GM18502 (cell line): ENCODE measurements around the gene RASAL3.

Experiments used
- ATAC-seq: cut with Tn5 transposase; IDR thresholded peaks from one replicate; pipeline ENCODE4 v1.9.1; 2021; ENCODE audit warnings: mild to moderate bottlenecking; ENCODE audit not compliant: unreplicated experiment, poor library complexity

The RASAL3 gene

DNA sequence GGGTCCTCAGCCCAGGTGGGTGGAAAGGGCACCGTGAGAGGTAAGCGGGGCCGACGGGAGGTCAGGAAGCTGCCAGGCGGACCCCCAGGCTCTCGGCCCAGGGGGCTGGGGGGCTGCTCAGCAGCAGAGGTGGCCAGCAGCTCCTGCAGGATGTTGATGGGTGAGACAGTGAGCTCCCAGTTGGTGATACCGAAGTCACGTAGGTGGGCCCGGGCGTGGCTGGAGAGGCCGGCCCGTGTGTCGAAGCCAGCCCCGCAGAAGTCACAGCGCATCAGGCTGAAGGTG, 27.6 kb downstream of the RASAL3 start:
- ATAC-seq = no peak

DNA sequence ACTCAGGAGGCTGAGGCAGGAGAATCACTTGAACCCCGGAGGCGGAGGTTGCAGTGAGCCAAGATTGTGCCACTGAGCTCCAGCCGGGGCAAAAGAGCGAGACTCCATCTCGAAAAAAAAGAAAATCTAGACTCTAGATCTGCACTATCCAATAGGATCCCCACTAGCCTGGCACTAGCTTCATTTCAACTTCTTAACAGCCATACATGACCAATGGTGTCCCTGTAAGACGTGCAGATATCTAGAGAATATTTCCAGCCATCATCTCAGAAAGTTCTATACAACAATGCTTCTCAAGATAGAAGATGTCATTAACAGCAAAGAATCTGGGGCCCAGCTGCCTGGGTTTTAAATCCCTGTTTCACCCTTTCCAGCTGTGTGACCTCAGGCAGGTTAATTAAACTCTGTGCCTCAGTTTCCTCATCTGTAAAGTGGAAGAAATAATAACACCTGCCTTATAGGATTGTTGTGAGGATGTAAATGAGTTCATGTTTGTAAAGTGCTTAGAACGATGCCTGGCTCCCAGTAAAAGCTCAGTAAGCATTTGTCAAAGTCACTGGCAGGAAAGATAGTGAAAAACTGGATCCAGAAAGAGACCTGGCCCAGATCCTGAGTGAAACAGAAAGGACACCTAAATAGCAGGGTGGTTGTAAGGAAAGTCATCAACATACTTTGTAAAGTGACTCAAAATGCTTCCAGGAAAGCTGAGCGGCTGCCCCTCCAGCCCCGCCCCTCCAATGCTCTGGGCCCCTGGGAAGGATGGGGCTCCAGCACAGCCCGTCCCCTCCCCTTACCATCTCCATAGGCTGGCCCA, 28.1 kb downstream of the RASAL3 start:
- no peak for ATAC-seq

DNA sequence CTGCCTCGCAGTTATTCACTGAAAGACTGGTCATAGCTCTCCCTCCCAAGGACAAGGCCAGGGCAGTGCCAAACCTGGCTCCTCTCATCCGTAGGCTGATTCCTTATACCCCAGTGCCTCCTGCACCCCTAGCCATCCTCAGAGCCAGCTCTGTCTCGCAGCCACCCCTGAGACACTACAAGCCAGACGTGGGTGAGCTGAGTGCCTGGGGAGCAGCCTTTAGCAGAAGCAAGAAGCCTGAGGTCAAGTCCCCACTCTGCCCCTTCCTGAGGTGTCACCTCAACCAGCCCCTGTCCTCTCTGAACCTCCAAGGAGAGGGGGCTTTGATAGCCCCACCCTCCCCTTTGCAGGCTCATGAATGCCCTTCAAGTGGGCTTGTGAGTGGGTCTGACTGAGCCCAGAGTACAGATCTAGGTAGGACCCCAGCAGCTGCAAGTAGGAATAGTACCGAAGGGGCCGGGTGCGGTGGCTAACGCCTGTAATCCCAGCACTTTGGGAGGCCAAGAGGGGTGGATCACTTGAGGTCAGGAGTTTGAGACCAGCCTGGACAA, 30.8 kb downstream of the RASAL3 start:
- ATAC-seq = no peak

DNA sequence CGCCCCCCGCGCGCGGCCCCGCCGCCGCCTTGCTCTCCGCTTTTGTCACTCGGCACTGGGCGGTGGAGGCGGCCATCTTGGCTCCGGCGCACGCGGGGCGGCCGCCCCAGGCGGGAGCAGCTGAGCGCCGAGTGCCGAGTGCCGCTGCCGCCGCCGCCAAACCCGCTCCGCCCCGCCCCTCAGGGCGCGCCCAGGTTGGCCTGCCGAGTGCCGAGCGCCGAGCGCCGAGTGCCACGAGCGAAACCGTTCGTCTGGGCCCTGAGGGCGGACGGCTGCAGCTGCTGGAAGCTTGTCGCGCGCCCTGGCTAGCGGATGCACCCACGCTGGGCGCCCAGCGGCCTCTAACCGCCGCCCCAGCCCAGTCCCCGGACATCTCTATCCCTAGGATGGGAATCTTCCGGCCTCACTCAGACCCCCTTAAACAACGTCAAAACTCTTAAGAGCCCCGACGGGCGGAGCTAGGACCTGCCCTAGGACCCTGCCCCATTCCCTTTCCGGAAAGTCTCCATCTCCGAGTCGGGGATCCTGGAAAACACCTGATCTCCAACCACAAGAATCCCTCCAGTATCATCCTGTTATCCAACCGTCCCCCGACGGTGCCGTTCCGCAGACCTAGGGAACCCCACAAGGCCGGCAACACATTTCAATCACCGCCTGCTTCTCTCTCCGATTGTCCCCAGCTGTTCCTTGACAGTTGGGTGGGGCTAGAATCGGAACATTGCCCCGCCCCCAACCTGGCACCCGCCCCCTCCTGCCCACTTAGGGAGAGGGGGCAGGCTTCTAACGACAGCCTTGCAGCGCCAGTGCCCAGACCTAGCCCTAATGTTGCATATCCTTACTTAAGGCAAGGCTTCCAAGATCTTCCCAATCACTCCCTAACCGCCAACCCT, 31.5 kb downstream of the RASAL3 start:
- ATAC-seq = peak; percentile 79

DNA sequence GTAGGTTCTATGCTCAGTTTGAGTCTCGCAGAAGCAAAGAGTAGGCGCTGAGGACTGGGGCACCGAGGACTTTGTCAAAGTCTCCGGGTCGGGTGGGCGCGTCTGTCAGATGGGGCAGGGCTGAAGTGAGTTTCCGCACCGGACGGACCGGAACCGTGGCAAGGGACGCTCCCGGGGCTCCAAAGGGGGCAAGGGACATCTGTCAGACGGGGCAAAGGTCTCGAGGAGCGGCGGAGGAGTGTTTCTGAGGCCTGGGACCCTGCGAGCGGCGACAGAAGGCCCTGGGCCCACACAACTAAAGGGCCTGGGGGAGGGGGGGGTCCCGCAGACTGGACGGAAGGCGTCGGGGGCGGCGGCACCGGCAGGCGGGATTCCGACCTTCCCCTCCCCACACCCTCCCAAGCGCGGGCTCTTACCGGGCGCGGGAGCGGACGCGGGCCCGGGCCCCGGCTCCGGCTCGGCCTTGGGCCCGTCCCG, 32.3 kb downstream of the RASAL3 start:
- no peak for ATAC-seq

DNA sequence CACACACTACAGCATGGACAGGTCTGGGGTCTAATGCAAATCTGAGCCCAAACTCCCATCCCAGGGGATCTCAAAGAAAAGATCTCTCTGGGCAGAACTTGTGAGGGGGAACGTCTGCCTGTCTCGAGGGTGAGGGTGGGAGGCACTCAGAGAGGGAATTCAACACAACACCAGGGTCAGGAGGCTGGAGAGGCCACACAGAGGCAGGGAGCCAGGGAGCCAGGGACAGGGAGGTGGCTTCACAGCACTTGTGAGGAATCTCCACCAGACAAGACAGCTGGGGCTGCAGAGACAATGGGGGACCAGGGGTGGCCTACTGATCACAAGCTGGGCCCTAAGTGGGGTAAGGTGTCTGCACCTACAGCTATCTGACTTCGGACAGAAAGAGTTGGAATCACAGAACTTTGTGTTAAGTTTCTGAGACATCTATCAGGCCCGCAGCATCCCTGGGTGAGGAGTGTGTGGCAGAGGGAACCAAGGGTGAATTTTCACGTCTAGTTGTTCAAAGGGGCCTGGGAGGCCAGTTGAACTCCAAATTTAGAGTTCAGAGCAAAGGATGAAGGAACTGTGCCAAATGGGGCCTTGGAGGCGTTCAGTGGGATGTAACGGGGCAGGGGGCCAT, 32.8 kb downstream of the RASAL3 start:
- ATAC-seq = no peak

DNA sequence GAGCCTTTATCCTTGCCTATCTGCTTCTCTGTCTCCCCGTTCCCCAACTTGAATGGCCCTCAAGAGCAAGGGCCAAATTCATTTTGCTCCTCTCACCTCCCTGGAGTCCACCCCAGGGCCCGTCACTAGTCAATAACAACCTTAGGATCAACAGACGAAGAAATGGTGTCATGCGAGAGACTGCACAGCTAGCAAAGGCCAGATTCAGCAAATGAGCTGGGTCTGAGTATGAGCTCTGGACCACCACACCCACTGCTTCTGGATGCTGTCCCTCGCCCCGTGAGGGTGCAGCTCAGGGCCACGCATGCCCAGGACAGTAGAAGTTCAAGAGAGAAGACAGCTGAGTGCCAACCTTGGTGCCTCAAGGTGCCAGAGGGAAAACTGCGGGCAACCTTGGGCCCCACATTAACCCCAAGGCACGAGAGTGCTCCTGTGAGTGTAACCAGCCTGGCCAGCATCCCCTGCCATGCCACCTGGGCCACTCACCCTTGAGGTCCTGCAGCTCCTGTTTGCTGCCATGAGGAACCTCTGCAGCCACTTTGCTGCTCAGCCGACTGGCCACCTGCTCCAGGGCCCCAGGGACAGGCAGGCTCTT, 33.7 kb downstream of the RASAL3 start:
- no peak for ATAC-seq

DNA sequence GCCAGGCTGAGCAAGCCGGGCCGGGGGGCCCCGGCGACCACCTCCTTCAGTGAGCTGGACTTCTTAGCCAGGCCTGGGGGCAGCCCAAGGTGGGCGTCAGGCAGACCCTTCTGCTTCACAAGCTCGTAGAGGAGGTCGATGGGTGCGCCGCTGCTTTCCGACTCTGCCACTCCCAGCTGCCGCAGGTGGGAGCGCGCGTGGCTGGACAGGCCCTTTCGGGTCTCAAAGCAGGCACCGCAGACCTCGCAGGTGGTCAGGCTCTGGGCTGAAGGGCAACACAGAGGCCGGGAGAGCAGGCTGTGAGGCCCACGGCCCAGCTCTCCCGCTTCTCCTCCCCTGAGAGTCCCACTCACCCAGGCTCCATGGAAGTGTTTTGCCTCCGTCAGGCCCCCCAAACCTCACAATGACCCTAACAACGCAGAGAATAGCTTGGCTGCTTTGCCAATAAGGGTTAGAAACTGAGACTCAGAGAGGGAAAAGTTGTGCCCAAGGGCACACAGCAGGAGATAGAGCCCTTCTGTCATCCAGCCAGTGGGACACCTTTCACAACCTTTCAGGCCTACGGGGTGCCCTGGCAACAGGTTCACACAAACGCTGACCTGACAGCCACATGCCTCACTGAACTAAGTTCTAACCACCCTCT, 34.4 kb downstream of the RASAL3 start:
- no peak for ATAC-seq

DNA sequence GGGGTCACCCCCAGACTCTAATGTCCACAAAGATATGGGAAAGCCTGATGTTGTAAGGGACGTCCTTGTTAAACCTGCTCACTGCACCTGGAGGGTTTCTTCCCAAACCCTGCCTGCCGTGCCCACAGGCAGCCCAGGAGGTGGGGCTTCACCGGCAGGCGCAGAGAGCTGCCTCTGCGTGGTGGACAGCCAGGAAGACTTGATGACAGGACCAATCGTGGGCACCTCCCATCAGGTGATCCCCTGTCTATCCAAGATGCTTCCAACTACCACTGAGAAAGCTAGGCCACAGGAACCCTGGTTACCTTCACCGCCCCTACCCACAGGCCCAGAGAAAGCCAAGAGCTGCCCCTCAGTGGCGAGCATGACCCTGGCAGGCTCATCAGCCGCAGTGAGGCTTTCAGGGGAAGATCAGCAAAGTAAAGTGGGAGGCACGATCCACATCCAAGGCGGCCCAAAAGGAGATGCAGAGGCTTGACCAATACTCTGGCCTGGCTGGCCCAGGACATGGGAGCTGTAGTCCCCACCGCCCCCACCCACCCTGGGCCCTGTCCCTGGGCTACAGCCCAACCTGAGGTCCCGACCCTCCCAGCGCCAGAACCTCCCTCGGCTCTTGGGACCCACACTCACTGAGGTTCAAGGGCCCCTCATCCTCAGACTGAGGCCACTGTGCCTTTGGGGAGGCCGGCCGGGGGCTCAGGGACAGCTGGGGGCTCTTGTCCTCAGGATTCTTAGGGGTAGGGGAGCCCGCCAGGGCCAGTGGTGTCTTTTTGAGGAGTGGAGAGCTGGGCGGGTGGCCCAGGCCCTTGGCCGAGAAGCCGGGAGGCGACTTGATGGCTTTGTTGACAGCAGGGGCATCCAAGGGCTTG, 35.2 kb downstream of the RASAL3 start:
- ATAC-seq = no peak

DNA sequence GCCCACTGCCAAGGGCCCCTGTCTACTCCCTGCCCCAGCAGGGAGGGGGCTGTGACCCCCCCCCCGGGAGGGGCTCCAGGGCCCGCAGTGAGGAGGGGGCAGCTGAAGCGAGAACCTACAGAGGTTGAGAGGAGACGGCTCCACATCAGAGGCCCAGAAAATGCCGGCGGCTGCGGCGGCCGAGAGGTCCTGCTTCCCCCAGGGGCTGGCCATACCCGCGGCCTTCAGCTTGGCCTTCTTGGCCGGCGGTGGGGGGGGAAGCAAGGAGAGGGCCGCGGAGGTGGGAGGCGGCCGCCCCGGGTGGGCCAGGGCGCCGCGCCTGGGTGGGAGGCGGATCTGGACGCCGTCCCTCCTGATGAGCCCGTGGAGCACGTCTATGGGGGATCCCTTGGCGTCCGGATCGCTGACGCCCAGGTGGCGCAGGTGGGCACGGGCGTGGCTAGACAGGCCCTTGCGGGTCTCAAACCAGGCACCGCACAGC, 36.3 kb downstream of the RASAL3 start:
- ATAC-seq = no peak

DNA sequence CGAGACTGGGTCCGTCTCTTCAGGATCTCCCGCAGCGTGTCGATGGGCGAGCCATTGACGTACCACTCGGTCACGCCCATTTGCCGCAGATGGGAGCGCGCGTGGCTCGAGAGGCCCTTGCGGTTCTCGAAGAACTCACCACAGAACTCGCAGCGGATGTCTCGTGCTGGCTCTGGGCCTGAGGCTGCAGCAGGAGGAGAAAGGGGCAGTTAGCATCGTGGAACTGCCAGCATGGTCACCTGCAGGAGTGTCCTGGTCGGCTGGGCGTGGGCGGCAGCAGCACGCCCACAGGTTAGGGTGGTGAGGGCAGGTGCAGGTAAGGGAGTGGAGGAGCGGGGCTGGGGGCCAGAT, 37.0 kb downstream of the RASAL3 start:
- ATAC-seq = no peak

DNA sequence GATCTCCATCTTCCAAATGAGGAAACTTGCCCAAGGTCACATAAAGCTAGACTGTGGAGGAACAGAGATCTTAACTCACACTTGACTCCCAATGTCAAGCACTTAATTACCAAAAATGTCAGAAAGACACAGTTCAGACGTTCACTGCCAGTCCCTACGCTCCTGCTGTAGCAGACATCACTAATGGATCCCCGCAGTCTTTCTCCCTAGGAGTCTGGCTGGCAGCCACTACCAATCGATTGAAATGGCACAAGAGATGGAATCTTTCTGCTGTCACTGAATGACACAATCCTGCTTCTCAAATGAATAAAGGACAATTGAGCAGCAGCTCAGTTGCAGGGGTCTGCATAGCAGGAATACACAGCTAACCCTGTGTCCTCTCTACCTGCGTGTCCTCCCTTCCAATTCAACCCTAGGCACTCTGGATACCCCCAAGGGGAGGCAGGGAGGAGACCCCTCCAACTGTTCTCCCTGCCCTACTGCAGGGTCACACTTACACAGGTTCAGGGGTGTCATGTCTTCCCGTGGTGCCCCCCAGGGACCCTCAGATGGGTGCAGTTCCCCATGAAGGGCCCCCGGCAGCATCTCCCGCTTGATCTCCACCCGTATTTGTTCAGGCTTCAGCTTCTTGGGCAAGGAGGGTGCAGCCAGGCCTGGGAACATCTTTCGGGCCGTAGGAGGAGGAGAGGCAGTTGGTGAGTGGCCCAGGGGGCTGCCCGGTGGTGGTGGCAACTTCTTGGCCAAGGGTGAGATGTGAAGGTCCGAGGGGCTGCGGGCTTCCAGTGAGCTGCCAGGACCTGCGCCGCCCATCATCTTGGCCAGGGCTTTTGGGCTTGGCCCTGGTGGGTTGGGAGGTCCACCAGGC, 37.6 kb downstream of the RASAL3 start:
- ATAC-seq = no peak

DNA sequence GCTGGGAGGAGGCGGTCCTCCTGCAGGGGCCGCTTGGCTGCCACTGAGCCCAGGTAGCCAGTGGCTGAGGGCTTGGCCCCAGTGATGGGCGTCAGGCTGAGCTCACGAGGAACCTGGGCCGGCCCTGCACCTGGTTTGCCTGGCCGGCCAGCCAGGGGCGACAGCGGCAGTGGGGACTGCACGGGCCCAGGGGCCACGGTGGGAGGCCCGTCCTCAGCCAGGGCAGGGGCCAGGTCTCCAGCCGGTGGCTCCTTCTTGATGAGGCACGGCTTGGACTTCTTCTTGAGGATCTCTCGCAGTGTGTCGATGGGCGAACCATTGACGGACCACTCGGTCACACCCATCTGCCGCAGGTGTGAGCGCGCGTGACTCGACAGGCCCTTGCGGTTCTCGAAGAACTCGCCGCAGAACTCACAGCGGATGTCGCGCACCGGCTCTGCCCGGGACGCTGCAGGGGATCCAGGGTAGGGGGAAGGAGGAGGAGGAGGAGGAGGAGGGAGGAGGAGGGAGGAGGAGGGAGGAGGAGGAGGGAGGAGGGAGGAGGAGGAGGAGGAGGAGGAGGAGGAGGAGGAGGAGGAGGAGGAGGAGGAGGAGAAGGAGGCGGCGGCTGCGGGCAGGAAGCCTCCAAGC, 38.9 kb downstream of the RASAL3 start:
- ATAC-seq = no peak

DNA sequence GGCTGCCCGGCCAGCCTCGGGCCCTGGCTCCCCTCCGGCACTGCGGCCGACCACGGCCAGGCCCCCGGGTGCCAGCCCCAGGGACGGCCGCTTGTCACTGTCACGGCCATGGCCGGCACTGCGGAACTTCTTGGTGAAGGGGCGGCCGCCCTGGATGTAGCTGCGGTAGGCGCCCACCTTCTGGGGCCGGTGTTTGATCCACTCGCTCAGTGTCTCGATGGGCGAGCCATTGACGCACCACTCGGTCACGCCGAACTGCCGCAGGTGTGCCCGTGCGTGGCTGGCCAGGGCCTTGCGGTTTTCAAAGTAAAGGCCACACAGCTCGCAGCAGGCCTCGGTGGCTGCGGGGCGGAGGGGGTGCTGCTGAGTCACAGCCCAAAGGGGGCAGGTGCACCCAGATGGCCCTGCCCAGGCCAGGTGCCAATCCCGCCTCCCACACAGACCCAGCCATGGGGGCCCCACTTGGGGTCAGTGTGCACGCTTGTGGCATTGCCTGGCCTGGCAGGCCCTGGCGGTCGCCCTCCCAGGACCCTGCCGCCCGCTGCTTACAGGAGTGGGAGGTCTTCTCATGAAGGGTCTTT, 39.6 kb downstream of the RASAL3 start:
- no peak for ATAC-seq

DNA sequence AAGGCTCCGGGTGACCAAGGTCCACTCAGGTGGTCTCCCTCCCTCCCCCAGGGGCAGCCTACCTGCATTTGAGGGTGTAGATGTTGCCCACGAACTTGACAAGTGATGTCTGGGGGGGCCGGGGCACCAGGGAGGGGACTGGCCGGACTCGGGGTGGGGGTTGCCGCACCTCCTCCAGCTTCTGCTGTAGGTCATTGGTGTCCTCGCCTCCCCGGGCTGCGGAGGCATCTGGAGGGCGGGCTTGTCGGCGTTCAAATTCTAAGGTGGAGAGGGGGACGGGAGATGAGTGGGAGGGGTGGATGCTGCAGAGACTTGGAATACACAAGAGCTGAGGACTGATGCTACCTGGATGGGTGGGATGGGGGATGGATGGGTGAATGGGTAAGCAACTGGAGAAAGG, 40.2 kb downstream of the RASAL3 start:
- no peak for ATAC-seq

DNA sequence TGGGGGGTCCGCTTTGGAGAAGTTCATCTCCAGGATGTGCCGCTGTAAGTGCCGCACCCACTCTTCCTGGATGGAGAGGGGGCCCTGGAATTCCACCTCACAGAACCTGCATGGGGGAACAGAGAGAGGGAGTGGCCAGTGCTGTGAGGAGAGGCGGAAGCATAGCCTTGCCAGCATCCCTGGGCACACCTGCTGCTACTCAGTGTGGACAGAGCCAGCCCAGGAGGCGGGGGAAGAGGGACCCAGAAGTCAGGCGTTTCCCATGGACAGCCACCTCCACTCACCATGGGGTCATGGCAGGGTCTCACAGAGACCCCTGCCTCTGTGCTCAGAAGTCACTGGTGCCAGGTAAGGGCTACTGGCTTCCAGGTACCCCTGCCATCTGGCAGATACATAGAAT, 41.2 kb downstream of the RASAL3 start:
- no peak for ATAC-seq

DNA sequence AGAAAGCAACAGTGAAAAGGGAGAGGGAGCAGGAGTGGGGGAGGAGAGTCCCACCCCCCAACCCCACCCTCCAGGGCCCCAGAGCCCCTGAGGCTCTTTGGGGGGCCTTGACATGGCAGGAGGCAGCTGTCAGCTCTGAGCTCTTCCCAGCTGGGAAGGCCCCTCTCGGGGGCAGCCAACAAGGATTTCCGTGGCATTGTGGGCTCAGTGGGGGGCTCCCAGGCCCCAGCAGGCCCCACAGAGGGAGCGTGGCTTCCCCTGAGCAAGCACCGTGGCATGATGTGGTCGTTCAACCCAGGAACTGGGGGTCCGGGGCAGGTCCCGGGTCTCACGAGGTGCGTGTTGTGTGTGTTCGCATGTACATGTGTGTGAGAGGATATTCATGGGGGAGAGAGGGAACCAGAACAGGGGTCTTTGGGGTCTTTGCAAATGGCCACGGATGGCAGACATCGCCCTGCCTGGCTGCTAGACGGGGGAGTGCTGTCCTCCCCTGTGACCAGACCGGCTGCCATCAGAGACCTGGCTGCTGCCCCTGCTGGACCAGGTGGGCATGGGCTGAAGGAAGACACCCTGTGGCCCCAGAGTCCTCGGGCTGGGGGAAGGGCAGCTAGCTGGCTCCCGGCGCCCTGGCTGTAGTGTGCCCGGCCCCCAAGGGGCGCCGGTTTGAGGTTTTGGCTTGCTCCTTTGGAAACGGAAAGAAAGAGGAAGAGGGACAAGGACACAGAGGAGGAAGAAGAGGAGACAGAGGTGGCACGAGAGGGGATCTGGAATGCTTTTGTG, 41.9 kb downstream of the RASAL3 start:
- ATAC-seq = no peak
